HFFc6 (cell line): ENCODE results near the gene TICAM2. TPM values are rescaled to one million over a fixed set of nuclear protein-coding genes. Genes with fewer than 3 reads are reported as not detected.

Experiments used
- DNase-seq: peaks from one replicate; pipeline ENCODE4 v3.0.0-alpha.2; 2018
- H3K27ac Mint-ChIP-seq: 2 replicates; pipeline ENCODE4 v1.8.0; 2020; ENCODE audit warnings: mild to moderate bottlenecking, mixed read lengths
- H3K27me3 Mint-ChIP-seq: 2 replicates; pipeline ENCODE4 v1.8.0; 2021; ENCODE audit warnings: mild to moderate bottlenecking, moderate library complexity, mixed read lengths; ENCODE audit not compliant: insufficient read depth
- H3K36me3 Mint-ChIP-seq: 2 replicates; pipeline ENCODE4 v1.8.0; 2021; ENCODE audit warnings: low read depth, mixed read lengths
- H3K4me1 Mint-ChIP-seq: 2 replicates; pipeline ENCODE4 v1.8.0; 2020; ENCODE audit warnings: low read depth, mixed read lengths
- H3K4me3 Mint-ChIP-seq: 2 replicates; pipeline ENCODE4 v1.8.0; 2020; ENCODE audit warnings: mild to moderate bottlenecking, moderate library complexity, mixed read lengths
- H3K9me3 Mint-ChIP-seq: 2 replicates; pipeline ENCODE4 v1.8.0; 2020; ENCODE audit warnings: mild to moderate bottlenecking, mixed read lengths
- total RNA-seq, 6 experiments: library from RNA; stranded (reverse); fragmentation: NEBNext Ultra II Directional; extraction: Animal tissue kit (Norgen Biotek cat#: 25700); gene quantifications; 2 replicates in 1 of 6; 3 replicates in 5 of 6; pipeline ENCODE4 v1.2.3, GENCODE V29; 2021
- TF ChIP-seq, protein P1 (sequence below): fragments of 200-600 bp; sonication (generic); IDR thresholded peaks from 2 replicates; pipeline ENCODE4 v1.5.0; 2021; ENCODE audit warnings: antibody characterized with exemption, mild to moderate bottlenecking

TICAM2 gene
- total RNA-seq, 6 experiments from 2014 or later = 8.3 to 15.9 (median 13.1) TPM

DNA sequence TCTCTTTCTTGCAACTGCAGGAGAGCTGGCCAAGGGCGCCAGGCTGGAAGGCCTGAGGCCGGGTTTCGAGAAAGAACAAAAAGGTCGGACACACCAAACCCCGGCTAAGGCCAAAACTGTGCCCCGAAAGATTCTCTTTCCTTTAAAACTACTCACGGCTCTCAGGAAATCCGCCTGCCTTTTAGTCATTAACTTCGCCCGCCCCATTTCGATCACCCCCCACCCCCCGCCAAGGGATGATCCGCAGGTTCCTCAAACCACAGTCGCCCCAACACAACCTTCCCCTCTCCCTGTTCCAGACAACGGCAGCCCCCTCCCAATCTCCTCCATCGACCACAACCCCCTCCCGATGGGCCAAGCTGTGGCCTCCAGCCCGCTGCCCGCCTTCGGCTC is 58.2 kb downstream of the TICAM2 start:
- peaks cover 47% of the 10 kb centered on the region for H3K4me1 Mint-ChIP-seq
- peak overlapping the region; percentile 99 for H3K4me3 Mint-ChIP-seq
- H3K27me3 Mint-ChIP-seq = peaks cover 2% of the 10 kb centered on the region; the same call in 1 of the 2 replicates
- peak; percentile 32 for DNase-seq
- H3K27ac Mint-ChIP-seq = peak overlapping the region; percentile 96
- H3K36me3 Mint-ChIP-seq = peaks cover 57% of the 10 kb centered on the region
- H3K9me3 Mint-ChIP-seq = peaks cover 8% of the 10 kb centered on the region
- TF ChIP-seq, protein P1, sequence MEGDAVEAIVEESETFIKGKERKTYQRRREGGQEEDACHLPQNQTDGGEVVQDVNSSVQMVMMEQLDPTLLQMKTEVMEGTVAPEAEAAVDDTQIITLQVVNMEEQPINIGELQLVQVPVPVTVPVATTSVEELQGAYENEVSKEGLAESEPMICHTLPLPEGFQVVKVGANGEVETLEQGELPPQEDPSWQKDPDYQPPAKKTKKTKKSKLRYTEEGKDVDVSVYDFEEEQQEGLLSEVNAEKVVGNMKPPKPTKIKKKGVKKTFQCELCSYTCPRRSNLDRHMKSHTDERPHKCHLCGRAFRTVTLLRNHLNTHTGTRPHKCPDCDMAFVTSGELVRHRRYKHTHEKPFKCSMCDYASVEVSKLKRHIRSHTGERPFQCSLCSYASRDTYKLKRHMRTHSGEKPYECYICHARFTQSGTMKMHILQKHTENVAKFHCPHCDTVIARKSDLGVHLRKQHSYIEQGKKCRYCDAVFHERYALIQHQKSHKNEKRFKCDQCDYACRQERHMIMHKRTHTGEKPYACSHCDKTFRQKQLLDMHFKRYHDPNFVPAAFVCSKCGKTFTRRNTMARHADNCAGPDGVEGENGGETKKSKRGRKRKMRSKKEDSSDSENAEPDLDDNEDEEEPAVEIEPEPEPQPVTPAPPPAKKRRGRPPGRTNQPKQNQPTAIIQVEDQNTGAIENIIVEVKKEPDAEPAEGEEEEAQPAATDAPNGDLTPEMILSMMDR = no peak

GRCh38 chr5:115543365-115544042 is 58.8 kb downstream of the TICAM2 start:
- peaks cover 8% of the 10 kb centered on the region for H3K9me3 Mint-ChIP-seq
- peak overlapping the region; percentile 96 for H3K27ac Mint-ChIP-seq
- H3K4me3 Mint-ChIP-seq = peak overlapping the region; percentile 99
- H3K4me1 Mint-ChIP-seq = peaks cover 53% of the 10 kb centered on the region
- TF ChIP-seq, protein P1 = no peak
- H3K36me3 Mint-ChIP-seq = peaks cover 62% of the 10 kb centered on the region
- H3K27me3 Mint-ChIP-seq = peaks cover 2% of the 10 kb centered on the region; the same call in 1 of the 2 replicates
- DNase-seq = no peak

- peak overlapping the region; percentile 96 for H3K27ac Mint-ChIP-seq
- TF ChIP-seq, protein P1 = no peak
- no peak for DNase-seq
- peaks cover 68% of the 10 kb centered on the region for H3K36me3 Mint-ChIP-seq
- H3K4me3 Mint-ChIP-seq = peak overlapping the region; percentile 99
- H3K4me1 Mint-ChIP-seq = peaks cover 60% of the 10 kb centered on the region
- peaks cover 8% of the 10 kb centered on the region for H3K9me3 Mint-ChIP-seq
- peaks cover 2% of the 10 kb centered on the region; the same call in 1 of the 2 replicates for H3K27me3 Mint-ChIP-seq
Measured at GRCh38 chr5:115542651-115543364, 59.5 kb downstream of the TICAM2 start.

DNA sequence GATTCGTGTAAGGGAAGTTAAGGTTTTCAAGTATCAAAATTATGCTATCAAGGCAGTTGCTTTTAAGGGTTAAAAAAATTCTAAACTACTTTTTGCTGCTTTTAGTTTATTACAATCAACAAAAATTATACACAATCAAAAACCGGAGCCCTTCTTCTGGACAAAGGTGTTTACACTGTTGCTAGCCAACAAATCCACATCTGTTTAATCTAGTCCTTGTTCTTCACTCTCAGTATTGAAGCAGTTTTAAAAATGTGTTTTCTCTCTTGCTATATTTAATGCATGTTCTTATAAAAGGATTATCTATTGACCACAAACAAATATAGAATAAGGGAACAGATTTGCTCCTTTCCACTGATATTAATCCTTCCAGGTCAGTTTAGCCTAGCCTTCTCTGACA is 60.2 kb downstream of the TICAM2 start:
- H3K4me1 Mint-ChIP-seq = peaks cover 67% of the 10 kb centered on the region
- TF ChIP-seq, protein P1 = no peak
- DNase-seq = no peak
- H3K27me3 Mint-ChIP-seq = peaks cover 2% of the 10 kb centered on the region; the same call in 1 of the 2 replicates
- H3K9me3 Mint-ChIP-seq = peaks cover 8% of the 10 kb centered on the region
- peaks cover 73% of the 10 kb centered on the region for H3K36me3 Mint-ChIP-seq
- H3K4me3 Mint-ChIP-seq = peak overlapping the region; percentile 99
- peak overlapping the region; percentile 96 for H3K27ac Mint-ChIP-seq

- Mint-ChIP-seq H3K27ac (peak overlapping the region; percentile 96), H3K9me3 (peaks cover 8% of the 10 kb centered on the region), H3K4me3 (peak overlapping the region; percentile 99), H3K27me3 (peaks cover 2% of the 10 kb centered on the region; the same call in 1 of the 2 replicates), H3K4me1 (peaks cover 72% of the 10 kb centered on the region), H3K36me3 (peaks cover 78% of the 10 kb centered on the region)
- DNase-seq = no peak
- TF ChIP-seq, protein P1 = peak; percentile 51
Measured at GRCh38 chr5:115541611-115542010, 60.7 kb downstream of the TICAM2 start.
